IMR-90 (cell line): ENCODE results near the gene MT1G. TPM values are rescaled to one million over a fixed set of nuclear protein-coding genes. Genes with fewer than 3 reads are reported as not detected.

ENCODE experiments used
- ATAC-seq: fragments of 200-7000 bp; cut with Tn5 transposase; 2 replicates; pipeline ENCODE4 v1.9.1; 2020; ENCODE audit warnings: low read depth, mild to moderate bottlenecking, moderate library complexity
- BruUV-seq: library from RNA; stranded (reverse); fragments of 400-500 nt; replicated peaks from 2 replicates; lab custom pipeline; 2021; lab: Mats Ljungman, UMichigan
- CTCF ChIA-PET: fragments of 300-600 bp; formaldehyde crosslinking; extraction: SDS; loops from one replicate; lab custom pipeline; 2021; ENCODE audit warnings: antibody characterized with exemption; lab: Yijun Ruan, JAX
- POLR2A ChIA-PET: fragments of 300-600 bp; sonication (Branson Sonifier 250); formaldehyde crosslinking; loops from one replicate; lab custom pipeline; 2022; ENCODE audit warnings: antibody characterized with exemption; ENCODE audit not compliant: unreplicated experiment; lab: Charles Lee
- DNase-seq: peaks from one replicate; pipeline ENCODE4 v3.0.0; 2013
- H2AFZ ChIP-seq: replicated peaks from 2 replicates; pipeline ENCODE3; 2013; ENCODE audit warnings: low read length, mild to moderate bottlenecking; ENCODE audit not compliant: poor library complexity
- H2AK5ac ChIP-seq: 2 replicates; pipeline ENCODE4 v1.6.1; 2013; ENCODE audit warnings: low read depth, low read length, inconsistent platforms
- H2AK9ac ChIP-seq: replicated peaks from 2 replicates; pipeline ENCODE3; 2013; ENCODE audit warnings: mild to moderate bottlenecking, low read depth, low read length, moderate library complexity; ENCODE audit not compliant: poor library complexity
- H2BK120ac ChIP-seq: 2 replicates; pipeline ENCODE4 v1.6.1; 2013; ENCODE audit warnings: low read depth, low read length, inconsistent platforms
- H2BK15ac ChIP-seq: 3 replicates; pipeline ENCODE4 v1.6.1; 2013; ENCODE audit warnings: low read depth, low read length, inconsistent platforms
- H2BK20ac ChIP-seq: 2 replicates; pipeline ENCODE4 v1.6.1; 2013; ENCODE audit warnings: low read depth, mild to moderate bottlenecking, inconsistent platforms, low read length, moderate library complexity
- H2BK5ac ChIP-seq: 2 replicates; pipeline ENCODE4 v1.6.1; 2013; ENCODE audit warnings: mild to moderate bottlenecking, low read depth, low read length, inconsistent platforms; ENCODE audit not compliant: poor library complexity, severe bottlenecking
- H3K14ac ChIP-seq: replicated peaks from 2 replicates; pipeline ENCODE4 v1.6.1; 2013; ENCODE audit warnings: low read depth, low read length, inconsistent platforms
- H3K18ac ChIP-seq: 2 replicates; pipeline ENCODE4 v1.6.1; 2013; ENCODE audit warnings: low read depth, low read length, control low read depth
- H3K23ac ChIP-seq: 2 replicates; pipeline ENCODE4 v1.6.1; 2013; ENCODE audit warnings: low read depth, low read length, inconsistent platforms
- H3K27ac ChIP-seq: 2 replicates; pipeline ENCODE4 v1.5.1; 2013; ENCODE audit warnings: mild to moderate bottlenecking, control low read depth, low read length; ENCODE audit not compliant: insufficient read depth
- H3K27me3 ChIP-seq: 2 replicates; pipeline ENCODE4 v1.6.1; 2013; ENCODE audit warnings: low read length; ENCODE audit not compliant: control insufficient read depth, insufficient read depth
- H3K36me3 ChIP-seq: 2 replicates; pipeline ENCODE4 v1.6.1; 2013; ENCODE audit warnings: low read length, mixed read lengths; ENCODE audit not compliant: control insufficient read depth, insufficient read depth
- H3K4ac ChIP-seq: 2 replicates; pipeline ENCODE4 v1.6.1; 2013; ENCODE audit warnings: low read depth, low read length, inconsistent platforms
- H3K4me1 ChIP-seq: 2 replicates; pipeline ENCODE4 v1.6.1; 2013; ENCODE audit warnings: low read length, mixed read lengths; ENCODE audit not compliant: control insufficient read depth, insufficient read depth
- H3K4me2 ChIP-seq: 2 replicates; pipeline ENCODE4 v1.6.1; 2013; ENCODE audit warnings: low read depth, mild to moderate bottlenecking, control low read depth, low read length, moderate library complexity
- H3K4me3 ChIP-seq: 2 replicates; pipeline ENCODE4 v1.5.1; 2013; ENCODE audit warnings: low read depth, mild to moderate bottlenecking, control low read depth, low read length, moderate library complexity; ENCODE audit not compliant: insufficient read depth
- H3K56ac ChIP-seq: 2 replicates; pipeline ENCODE4 v1.6.1; 2013; ENCODE audit warnings: low read length, inconsistent platforms; ENCODE audit not compliant: insufficient read depth; ENCODE audit errors: extremely low read depth
- H3K79me1 ChIP-seq, 2 experiments: 2 replicates each; pipeline ENCODE4 v1.6.1; 2013; ENCODE audit warnings: low read length in 2 of 2, inconsistent platforms in 1 of 2, low read depth in 1 of 2
- H3K9ac ChIP-seq: 2 replicates; pipeline ENCODE4 v1.6.1; 2013; ENCODE audit warnings: low read depth, low read length, control low read depth
- H3K9me1 ChIP-seq: 2 replicates; pipeline ENCODE4 v1.6.1; 2013; ENCODE audit warnings: low read length, inconsistent platforms; ENCODE audit not compliant: insufficient read depth
- H3K9me3 ChIP-seq: 2 replicates; pipeline ENCODE4 v1.6.1; 2013; ENCODE audit warnings: low read length; ENCODE audit not compliant: control insufficient read depth, insufficient read depth
- H4K20me1 ChIP-seq: 2 replicates; pipeline ENCODE4 v1.6.1; 2013; ENCODE audit warnings: low read length, inconsistent platforms; ENCODE audit not compliant: insufficient read depth
- H4K5ac ChIP-seq: 2 replicates; pipeline ENCODE4 v1.6.1; 2013; ENCODE audit warnings: mild to moderate bottlenecking, low read depth, low read length, control low read depth
- H4K8ac ChIP-seq, 2 experiments: 2 replicates each; pipeline ENCODE4 v1.6.1; 2013; ENCODE audit warnings: low read depth in 2 of 2, low read length in 2 of 2, control low read depth in 1 of 2, inconsistent platforms in 1 of 2
- H4K91ac ChIP-seq: 2 replicates; pipeline ENCODE4 v1.6.1; 2013; ENCODE audit warnings: low read depth, low read length, inconsistent platforms; ENCODE audit not compliant: insufficient read depth
- BHLHE40 ChIP-seq: fragments of 150-350 bp; IDR thresholded peaks from 2 replicates; pipeline ENCODE4 v1.6.1; 2016; ENCODE audit warnings: mild to moderate bottlenecking, low read depth, low read length
- CEBPB ChIP-seq: IDR thresholded peaks from 2 replicates; pipeline ENCODE4 v1.6.1; 2012; ENCODE audit warnings: low read depth, low read length, improper control_type of control experiment
- ELK1 ChIP-seq: fragments of 150-350 bp; IDR thresholded peaks from 2 replicates; pipeline ENCODE4 v1.6.1; 2016; ENCODE audit warnings: low read depth, mild to moderate bottlenecking, low read length, moderate library complexity, borderline replicate concordance
- MAZ ChIP-seq: IDR thresholded peaks from 2 replicates; pipeline ENCODE4 v1.6.1; 2012; ENCODE audit warnings: low read depth, mild to moderate bottlenecking, low read length, improper control_type of control experiment, moderate library complexity, borderline replicate concordance
- MXI1 ChIP-seq: IDR thresholded peaks from 2 replicates; pipeline ENCODE4 v1.6.1; 2012; ENCODE audit warnings: low read depth, mild to moderate bottlenecking, low read length, moderate library complexity, borderline replicate concordance
- NFE2L2 ChIP-seq: fragments of 150-350 bp; IDR thresholded peaks from 2 replicates; pipeline ENCODE4 v1.6.1; 2016; ENCODE audit warnings: low read depth, mild to moderate bottlenecking, low read length
- RCOR1 ChIP-seq: IDR thresholded peaks from 2 replicates; pipeline ENCODE4 v1.6.1; 2012; ENCODE audit warnings: mild to moderate bottlenecking, low read length, improper control_type of control experiment; ENCODE audit not compliant: insufficient replicate concordance
- SMC3 ChIP-seq: fragments of 150-350 bp; IDR thresholded peaks from 2 replicates; pipeline ENCODE4 v1.6.1; 2016; ENCODE audit warnings: low read depth, mild to moderate bottlenecking, antibody characterized with exemption, low read length, moderate library complexity
- USF2 ChIP-seq: fragments of 150-350 bp; IDR thresholded peaks from 2 replicates; pipeline ENCODE4 v1.6.1; 2017; ENCODE audit warnings: mild to moderate bottlenecking, antibody characterized with exemption, low read length, low read depth
- WGBS, 2 experiments: methylation state at CpG; one replicate each; pipeline versions ENCODE4 v1.1.5 to v1.1.7; 2013; ENCODE audit warnings: missing lambda C conversion rate in 2 of 2; ENCODE audit not compliant: insufficient read length in 1 of 2; ENCODE audit errors: extremely low coverage in 2 of 2; 5-methylcytosine and 5-hydroxymethylcytosine counted together
- dilution Hi-C: fragments of 300-500 bp; cut with HindIII; formaldehyde crosslinking; loops from one replicate; pipeline ENCODE4 v1.14.3; 2018; ENCODE audit warnings: low sequenced_read_pairs; ENCODE audit not compliant: unreplicated experiment
- in situ Hi-C: fragments of 300-500 bp; cut with MboI; formaldehyde crosslinking; loops from 3 replicates; pipeline ENCODE4 v1.14.3; 2019; ENCODE audit warnings: low sequenced_read_pairs, inconsistent platforms, mixed read lengths
- intact Hi-C: fragments of 100-400 bp; cut with micrococcal nuclease; formaldehyde crosslinking; loops from 2 replicates; pipeline ENCODE4 v1.10.0; 2022
- polyA plus RNA-seq, 3 experiments: library from polyadenylated mRNA; depleted of rRNA; stranded (reverse); fragments of >200 nt; gene quantifications; 2 replicates each; pipeline ENCODE4 v1.2.3, GENCODE V29; 2012; ENCODE audit warnings: low replicate concordance in 1 of 3
- total RNA-seq: library from RNA; depleted of rRNA; stranded (reverse); fragments of >200 nt; gene quantifications from 2 replicates; pipeline ENCODE4 v1.2.3, GENCODE V29; 2012

Gene MT1G
- total and polyA plus RNA-seq, 2 of the 4 experiments (the other 2 are of a cell fraction) = 0.48 TPM; not detected in 1

GRCh38 chr16:56709443-56710040 is 41.7 kb upstream of the MT1G start:
- no peak overlapping the region for H2AK5ac ChIP-seq
- intact Hi-C loops = no loop called here
- no peak overlapping the region for H3K18ac ChIP-seq
- no peak overlapping the region for H2BK120ac ChIP-seq
- no peaks in the 10 kb centered on the region for H3K9me1 ChIP-seq
- H3K4me1 ChIP-seq = no peaks in the 10 kb centered on the region
- H3K4me2 ChIP-seq = no peak overlapping the region
- H3K4me3 ChIP-seq = no peak overlapping the region
- H2AK9ac ChIP-seq = no peak overlapping the region
- H4K20me1 ChIP-seq = no peaks in the 10 kb centered on the region
- no peak overlapping the region for H2BK5ac ChIP-seq
- H3K27ac ChIP-seq = no peak overlapping the region
- peaks cover 20% of the 10 kb centered on the region for H3K27me3 ChIP-seq
- no peak overlapping the region for H3K4ac ChIP-seq
- ChIA-PET POLR2A (no interaction called here), CTCF (interaction anchor here (1.5 kb wide), 1 partner anchor 103 kb away, joined by 3 read pairs; no protein-coding TSS in a partner anchor)
- dilution Hi-C loops = no loop called here
- no peak overlapping the region for H3K23ac ChIP-seq
- 66% methylated on average over 3 of the region's 4 CpGs; no CpG with 5 or more reads in 1 of the 2 experiments for WGBS, 2 experiments
- no peak for ATAC-seq
- no peak for TF ChIP-seq RCOR1
- TF ChIP-seq MXI1 = no peak
- no peak for TF ChIP-seq NFE2L2
- TF ChIP-seq CEBPB = no peak
- no peak for TF ChIP-seq ELK1
- no peak for TF ChIP-seq SMC3
- TF ChIP-seq MAZ = no peak
- no peak for TF ChIP-seq BHLHE40
- no peak for TF ChIP-seq USF2
- no peak overlapping the region for H2BK20ac ChIP-seq
- H4K8ac ChIP-seq = no peak overlapping the region
- no peak overlapping the region for H3K9ac ChIP-seq
- H3K9me3 ChIP-seq = no peaks in the 10 kb centered on the region
- no peaks in the 10 kb centered on the region for H3K79me1 ChIP-seq
- no peaks in the 10 kb centered on the region for H3K36me3 ChIP-seq
- DNase-seq = no peak
- H3K14ac ChIP-seq = no peak overlapping the region
- in situ Hi-C loops = loop anchor here (25.0 kb wide), 1 partner anchor 772 kb away; no protein-coding TSS in a partner anchor
- H4K5ac ChIP-seq = no peak overlapping the region
- H2AFZ ChIP-seq = no peak overlapping the region
- no peak overlapping the region for H2BK15ac ChIP-seq
- no peak overlapping the region for H4K91ac ChIP-seq
- no TSS peak for BruUV-seq
- no peak overlapping the region for H3K56ac ChIP-seq
